SK-N-SH (cell line): ENCODE measurements around the gene PRPS1. TPM values are rescaled to one million over a fixed set of nuclear protein-coding genes. Genes with fewer than 3 reads are reported as not detected.

Experiments used
- CTCF ChIA-PET: fragments of 300-600, 350-600 bp; formaldehyde crosslinking; extraction: SDS; loops from one replicate; lab custom pipeline; 2021; lab: Yijun Ruan, JAX
- POLR2A ChIA-PET: fragments of 350-600 bp; sonication (Branson Sonifier 250); formaldehyde crosslinking; extraction: SDS; loops from one replicate; lab custom pipeline; 2020; ENCODE audit warnings: antibody characterized with exemption, inconsistent platforms; lab: Yijun Ruan, JAX
- DNase-seq: peaks from one replicate; pipeline ENCODE4 v3.0.0; 2012
- H2AFZ ChIP-seq: fragments of 200-600 bp; sonication (generic); 2 replicates; pipeline ENCODE4 v1.8.1; 2016; ENCODE audit warnings: antibody characterized with exemption, mild to moderate bottlenecking, low read depth
- H3F3A ChIP-seq: fragments of 200-600 bp; sonication (generic); replicated peaks from 2 replicates; pipeline ENCODE3; 2016; ENCODE audit warnings: antibody characterized with exemption, mild to moderate bottlenecking; ENCODE audit not compliant: insufficient read depth
- H3K27ac ChIP-seq, 2 experiments: fragments of 200-500 bp in 1 of 2; fragments of 200-600 bp in 1 of 2; sonication (Bioruptor generic) in 1 of 2; sonication (generic), shearing (Covaris generic) in 1 of 2; 2 replicates each; pipeline versions ENCODE4 v1.5.1 to v1.6.1; 2014 to 2016; ENCODE audit warnings: low read depth in 2 of 2, inconsistent platforms in 1 of 2, low read length in 1 of 2, mild to moderate bottlenecking in 1 of 2, mixed read lengths in 1 of 2
- H3K27me3 ChIP-seq: fragments of 200-600 bp; sonication (generic), shearing (Covaris generic); 2 replicates; pipeline ENCODE4 v1.6.1; 2016; ENCODE audit warnings: mixed run types; ENCODE audit not compliant: insufficient read depth
- H3K36me3 ChIP-seq, 2 experiments: fragments of 200-500 bp in 1 of 2; fragments of 200-600 bp in 1 of 2; sonication (Bioruptor generic) in 1 of 2; sonication (generic) in 1 of 2; replicated peaks in 1 of 2; 2 replicates each; pipeline versions ENCODE3 to v1.5.1; 2014 to 2016; ENCODE audit warnings: low read length in 1 of 2, mild to moderate bottlenecking in 1 of 2; ENCODE audit not compliant: insufficient read depth in 2 of 2, control insufficient read depth in 1 of 2
- H3K4me1 ChIP-seq, 2 experiments: fragments of 200-500 bp in 1 of 2; fragments of 200-600 bp in 1 of 2; sonication (Bioruptor generic) in 1 of 2; sonication (generic), shearing (Covaris generic) in 1 of 2; 2 replicates each; pipeline versions ENCODE4 v1.5.1 to v1.6.1; 2014 to 2016; ENCODE audit warnings: low read depth in 1 of 2, low read length in 1 of 2, mixed run types in 1 of 2; ENCODE audit not compliant: insufficient read depth in 2 of 2, control insufficient read depth in 1 of 2
- H3K4me2 ChIP-seq: fragments of 200-600 bp; sonication (generic), shearing (Covaris generic); 2 replicates; pipeline ENCODE4 v1.6.1; 2017; ENCODE audit warnings: mixed run types
- H3K4me3 ChIP-seq, 2 experiments: fragments of 200-500 bp in 1 of 2; fragments of 200-600 bp in 1 of 2; sonication (Bioruptor generic) in 1 of 2; sonication (generic), shearing (Covaris generic) in 1 of 2; 2 replicates each; pipeline versions ENCODE4 v1.5.1 to v1.8.1; 2014 to 2016; ENCODE audit warnings: low read depth in 2 of 2, inconsistent platforms in 1 of 2, low read length in 1 of 2, mild to moderate bottlenecking in 1 of 2, mixed read lengths in 1 of 2, moderate library complexity in 1 of 2
- H3K79me2 ChIP-seq: fragments of 200-600 bp; sonication (generic); 2 replicates; pipeline ENCODE4 v1.8.1; 2017; ENCODE audit warnings: mild to moderate bottlenecking; ENCODE audit not compliant: insufficient read depth
- H3K9ac ChIP-seq: fragments of 200-600 bp; sonication (generic); 2 replicates; pipeline ENCODE4 v1.6.1; 2017; ENCODE audit warnings: mixed run types
- H3K9me2 ChIP-seq: fragments of 200-600 bp; sonication (generic); 2 replicates; pipeline ENCODE4 v1.6.1; 2017; ENCODE audit warnings: mixed run types
- H3K9me3 ChIP-seq: fragments of 200-600 bp; sonication (generic); 2 replicates; pipeline ENCODE4 v1.6.1; 2017; ENCODE audit warnings: mixed run types, mild to moderate bottlenecking, moderate library complexity
- H4K20me1 ChIP-seq: fragments of 200-600 bp; sonication (generic); 2 replicates; pipeline ENCODE4 v1.6.1; 2017; ENCODE audit warnings: mild to moderate bottlenecking, mixed run types; ENCODE audit not compliant: insufficient read depth
- EP300 ChIP-seq, 2 experiments: IDR thresholded peaks; 2 replicates each; pipeline versions ENCODE4 v1.4.0 to v1.6.1; 2012; ENCODE audit warnings: borderline replicate concordance in 1 of 2, low read depth in 1 of 2, low read length in 1 of 2
- EZH2phosphoT487 ChIP-seq: fragments of 200-600 bp; sonication (generic); IDR thresholded peaks from 2 replicates; pipeline ENCODE4 v1.6.1; 2017; ENCODE audit warnings: low read depth, mixed run types, mild to moderate bottlenecking, antibody characterized with exemption, moderate library complexity, borderline replicate concordance
- FOXJ3 ChIP-seq: sonication (generic); formaldehyde crosslinking; IDR thresholded peaks from 2 replicates; pipeline ENCODE4 v1.5.1; 2020; ENCODE audit warnings: mild to moderate bottlenecking, missing genetic modification reagents
- FOXM1 ChIP-seq: IDR thresholded peaks from 2 replicates; pipeline ENCODE4 v1.4.0; 2012; ENCODE audit warnings: low read depth, mild to moderate bottlenecking
- GABPA ChIP-seq: IDR thresholded peaks from 2 replicates; pipeline ENCODE4 v1.4.0; 2012; ENCODE audit warnings: low read depth, mild to moderate bottlenecking
- IRF3 ChIP-seq: fragments of 150-350 bp; IDR thresholded peaks from 2 replicates; pipeline ENCODE4 v1.6.1; 2016; ENCODE audit warnings: mild to moderate bottlenecking, low read depth, low read length
- JUND ChIP-seq: IDR thresholded peaks from 2 replicates; pipeline ENCODE4 v1.4.0; 2012
- MEF2A ChIP-seq: IDR thresholded peaks from 2 replicates; pipeline ENCODE4 v1.4.0; 2012; ENCODE audit warnings: low read depth, borderline replicate concordance
- PBX3 ChIP-seq: IDR thresholded peaks from 2 replicates; pipeline ENCODE4; 2012
- POLR2AphosphoS5 ChIP-seq: IDR thresholded peaks from 2 replicates; pipeline ENCODE4 v1.6.1; 2012; ENCODE audit warnings: low read depth, low read length
- RFX5 ChIP-seq: IDR thresholded peaks from 2 replicates; pipeline ENCODE4 v1.6.1; 2012; ENCODE audit warnings: mild to moderate bottlenecking, improper control_type of control experiment, low read length
- RXRA ChIP-seq: IDR thresholded peaks from 2 replicates; pipeline ENCODE4 v1.4.0; 2012; ENCODE audit warnings: low read depth, mild to moderate bottlenecking, borderline replicate concordance
- SMC3 ChIP-seq: IDR thresholded peaks from 2 replicates; pipeline ENCODE4 v1.6.1; 2012; ENCODE audit warnings: low read depth, low read length, improper control_type of control experiment
- TCF12 ChIP-seq: IDR thresholded peaks from 2 replicates; pipeline ENCODE4 v1.4.0; 2012
- TEAD4 ChIP-seq: IDR thresholded peaks from 2 replicates; pipeline ENCODE4 v1.4.0; 2012; ENCODE audit warnings: mild to moderate bottlenecking, borderline replicate concordance; ENCODE audit not compliant: insufficient read depth
- USF1 ChIP-seq: IDR thresholded peaks from 2 replicates; pipeline ENCODE4 v1.4.0; 2012; ENCODE audit warnings: low read depth, borderline replicate concordance
- YY1 ChIP-seq: IDR thresholded peaks from 2 replicates; pipeline ENCODE4 v1.4.0; 2012; ENCODE audit warnings: low read depth, mild to moderate bottlenecking
- WGBS: methylation state at CpG from one replicate; pipeline ENCODE4 v1.1.6; 2017; ENCODE audit warnings: low lambda C conversion rate; 5-methylcytosine and 5-hydroxymethylcytosine counted together
- polyA plus RNA-seq, 3 experiments: library from polyadenylated mRNA; depleted of rRNA; stranded (reverse); fragments of >200 nt; gene quantifications; 2 replicates each; pipeline ENCODE4 v1.2.3, GENCODE V29; 2012
- TF ChIP-seq, protein P1 (sequence below): IDR thresholded peaks from 2 replicates; pipeline ENCODE4 v1.4.0; 2012; ENCODE audit warnings: low read depth
- TF ChIP-seq, protein P2 (sequence below): IDR thresholded peaks from 2 replicates; pipeline ENCODE4 v1.6.1; 2012; ENCODE audit warnings: mild to moderate bottlenecking, low read depth, low read length, moderate library complexity

The PRPS1 gene
- polyA plus RNA-seq, 1 of the 3 experiments (the other 2 are of a cell fraction), result 42.3 TPM

- TF ChIP-seq POLR2AphosphoS5 (no peak), GABPA (no peak), SMC3 (no peak), USF1 (no peak), TEAD4 (no peak), RFX5 (no peak), EP300 (IDR thresholded peaks at IDR 0.05; ENCODE audit: borderline replicate concordance in 1 of 2, low read depth in 1 of 2, low read length in 1 of 2) (no peak), FOXJ3 (no peak), MEF2A (no peak), TCF12 (no peak), PBX3 (no peak), JUND (no peak), YY1 (no peak)
- TF ChIP-seq, protein P1, sequence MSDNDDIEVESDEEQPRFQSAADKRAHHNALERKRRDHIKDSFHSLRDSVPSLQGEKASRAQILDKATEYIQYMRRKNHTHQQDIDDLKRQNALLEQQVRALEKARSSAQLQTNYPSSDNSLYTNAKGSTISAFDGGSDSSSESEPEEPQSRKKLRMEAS, result no peak
Observed at GRCh38 chrX:107686026-107686425, 57.7 kb downstream of the PRPS1 start (continued).

- no peak overlapping the region for H3K4me2 ChIP-seq
- H2AFZ ChIP-seq, result no peak overlapping the region
Observed at GRCh38 chrX:107686792-107687191, 58.5 kb downstream of the PRPS1 start.

More at GRCh38 chrX:107686792-107687191, 58.5 kb downstream of the PRPS1 start:
- H3K4me3 ChIP-seq, result no peak overlapping the region
- WGBS, result 18% methylated on average over 3 of the region's 3 CpGs
- no peak overlapping the region for H3K27ac ChIP-seq
- peaks cover 14% of the 10 kb centered on the region; the same call in 1 of the 2 replicates for H3K27me3 ChIP-seq
- no peak overlapping the region for H3K9ac ChIP-seq
- no peaks in the 10 kb centered on the region for H4K20me1 ChIP-seq
- H3K9me3 ChIP-seq, result no peaks in the 10 kb centered on the region
- no peaks in the 10 kb centered on the region for H3K79me2 ChIP-seq
- no peaks in the 10 kb centered on the region for H3K4me1 ChIP-seq
- CTCF ChIA-PET, result interaction anchor here (1.1 to 1.3 kb wide), 2 partner anchors 10 to 14 kb away, joined by 4 to 5 read pairs; no protein-coding TSS in a partner anchor
- no peaks in the 10 kb centered on the region for H3K36me3 ChIP-seq
- no peaks in the 10 kb centered on the region for H3F3A ChIP-seq
- DNase-seq, result no peak
- TF ChIP-seq YY1, result no peak
- TF ChIP-seq POLR2AphosphoS5, result no peak
- no peak for TF ChIP-seq PBX3
- TF ChIP-seq RXRA, result no peak
- TF ChIP-seq, protein P2, sequence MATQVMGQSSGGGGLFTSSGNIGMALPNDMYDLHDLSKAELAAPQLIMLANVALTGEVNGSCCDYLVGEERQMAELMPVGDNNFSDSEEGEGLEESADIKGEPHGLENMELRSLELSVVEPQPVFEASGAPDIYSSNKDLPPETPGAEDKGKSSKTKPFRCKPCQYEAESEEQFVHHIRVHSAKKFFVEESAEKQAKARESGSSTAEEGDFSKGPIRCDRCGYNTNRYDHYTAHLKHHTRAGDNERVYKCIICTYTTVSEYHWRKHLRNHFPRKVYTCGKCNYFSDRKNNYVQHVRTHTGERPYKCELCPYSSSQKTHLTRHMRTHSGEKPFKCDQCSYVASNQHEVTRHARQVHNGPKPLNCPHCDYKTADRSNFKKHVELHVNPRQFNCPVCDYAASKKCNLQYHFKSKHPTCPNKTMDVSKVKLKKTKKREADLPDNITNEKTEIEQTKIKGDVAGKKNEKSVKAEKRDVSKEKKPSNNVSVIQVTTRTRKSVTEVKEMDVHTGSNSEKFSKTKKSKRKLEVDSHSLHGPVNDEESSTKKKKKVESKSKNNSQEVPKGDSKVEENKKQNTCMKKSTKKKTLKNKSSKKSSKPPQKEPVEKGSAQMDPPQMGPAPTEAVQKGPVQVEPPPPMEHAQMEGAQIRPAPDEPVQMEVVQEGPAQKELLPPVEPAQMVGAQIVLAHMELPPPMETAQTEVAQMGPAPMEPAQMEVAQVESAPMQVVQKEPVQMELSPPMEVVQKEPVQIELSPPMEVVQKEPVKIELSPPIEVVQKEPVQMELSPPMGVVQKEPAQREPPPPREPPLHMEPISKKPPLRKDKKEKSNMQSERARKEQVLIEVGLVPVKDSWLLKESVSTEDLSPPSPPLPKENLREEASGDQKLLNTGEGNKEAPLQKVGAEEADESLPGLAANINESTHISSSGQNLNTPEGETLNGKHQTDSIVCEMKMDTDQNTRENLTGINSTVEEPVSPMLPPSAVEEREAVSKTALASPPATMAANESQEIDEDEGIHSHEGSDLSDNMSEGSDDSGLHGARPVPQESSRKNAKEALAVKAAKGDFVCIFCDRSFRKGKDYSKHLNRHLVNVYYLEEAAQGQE, result no peak
- no peak for TF ChIP-seq TCF12
- no peak for TF ChIP-seq FOXM1
- TF ChIP-seq EZH2phosphoT487, result no peak
- no peak for TF ChIP-seq IRF3
- TF ChIP-seq, all 33 proteins: peak for 0
- POLR2A ChIA-PET, result no interaction called here
- no peaks in the 10 kb centered on the region for H3K9me2 ChIP-seq
